ENCODE results near the gene ADARB2. TPM values are rescaled to one million over a fixed set of nuclear protein-coding genes. Genes with fewer than 3 reads are reported as not detected.

The ADARB2 gene
- total and polyA plus RNA-seq, 2 donors (not counting 1 experiment from before 2014, with no cell fraction given), result not detected

GRCh38 chr10:1667392-1667791 lies 69.9 kb downstream of the ADARB2 start:
- H4K20me1 ChIP-seq (ENCODE audit: control insufficient read depth, extremely low read depth, insufficient read depth, low read length), result no peaks in the 10 kb centered on the region
- no peak overlapping the region for H2AFZ ChIP-seq (ENCODE audit: low read length)
- H3K27ac ChIP-seq (ENCODE audit: insufficient read depth, low read length), result no peak overlapping the region
- H3K27me3 ChIP-seq (ENCODE audit: control insufficient read depth, insufficient read depth, low read length), result no peaks in the 10 kb centered on the region
- DNase-seq (ENCODE audit: low read depth in 2 of 2), result no peak
- no peak overlapping the region for H3K4me3 ChIP-seq (replicated peaks in 1 of 4; ENCODE audit: control extremely low read depth in 1 of 4, insufficient read depth in 1 of 4, low read depth in 3 of 4, low read length in 4 of 4)
- TF ChIP-seq, protein P1, sequence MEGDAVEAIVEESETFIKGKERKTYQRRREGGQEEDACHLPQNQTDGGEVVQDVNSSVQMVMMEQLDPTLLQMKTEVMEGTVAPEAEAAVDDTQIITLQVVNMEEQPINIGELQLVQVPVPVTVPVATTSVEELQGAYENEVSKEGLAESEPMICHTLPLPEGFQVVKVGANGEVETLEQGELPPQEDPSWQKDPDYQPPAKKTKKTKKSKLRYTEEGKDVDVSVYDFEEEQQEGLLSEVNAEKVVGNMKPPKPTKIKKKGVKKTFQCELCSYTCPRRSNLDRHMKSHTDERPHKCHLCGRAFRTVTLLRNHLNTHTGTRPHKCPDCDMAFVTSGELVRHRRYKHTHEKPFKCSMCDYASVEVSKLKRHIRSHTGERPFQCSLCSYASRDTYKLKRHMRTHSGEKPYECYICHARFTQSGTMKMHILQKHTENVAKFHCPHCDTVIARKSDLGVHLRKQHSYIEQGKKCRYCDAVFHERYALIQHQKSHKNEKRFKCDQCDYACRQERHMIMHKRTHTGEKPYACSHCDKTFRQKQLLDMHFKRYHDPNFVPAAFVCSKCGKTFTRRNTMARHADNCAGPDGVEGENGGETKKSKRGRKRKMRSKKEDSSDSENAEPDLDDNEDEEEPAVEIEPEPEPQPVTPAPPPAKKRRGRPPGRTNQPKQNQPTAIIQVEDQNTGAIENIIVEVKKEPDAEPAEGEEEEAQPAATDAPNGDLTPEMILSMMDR (conservative IDR thresholded peaks at IDR 0.05 in 1 of 2, IDR thresholded peaks at IDR 0.05 in 1 of 2; ENCODE audit: low read depth in 1 of 2, low read length in 2 of 2), result no peak
- H3K9ac ChIP-seq (ENCODE audit: insufficient read depth, low read length), result no peak overlapping the region
- H3K4me1 ChIP-seq (ENCODE audit: control insufficient read depth, extremely low read depth, insufficient read depth, low read length), result no peaks in the 10 kb centered on the region
- H3K36me3 ChIP-seq (ENCODE audit: control insufficient read depth, insufficient read depth, low read length), result no peaks in the 10 kb centered on the region
- no peaks in the 10 kb centered on the region for H3K79me2 ChIP-seq (ENCODE audit: control insufficient read depth, insufficient read depth, low read length)
- H3K9me3 ChIP-seq (ENCODE audit: control insufficient read depth, insufficient read depth, low read depth, low read length), result no peaks in the 10 kb centered on the region
- H3K4me2 ChIP-seq (ENCODE audit: extremely low read depth, insufficient read depth, low read length), result no peak overlapping the region

DNA sequence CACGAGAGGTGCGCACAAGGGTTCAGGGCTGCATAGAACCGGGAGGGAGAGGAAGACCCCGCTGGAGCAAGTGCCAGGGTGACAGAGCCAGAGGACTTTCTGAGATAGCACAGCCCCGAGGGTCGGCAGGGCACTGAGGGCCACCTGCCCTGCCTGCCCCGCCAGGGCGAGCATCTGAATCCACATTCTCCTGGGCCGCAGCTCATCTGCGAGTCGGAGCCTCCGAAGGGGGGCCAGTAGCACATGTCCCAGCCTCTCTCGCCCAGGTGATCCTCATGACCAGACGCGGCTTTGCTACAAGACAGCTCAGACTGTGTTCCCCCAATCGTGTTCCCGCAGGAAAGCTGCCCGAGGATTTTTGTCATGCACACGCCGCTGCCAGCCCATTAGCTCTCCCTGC lies 71.2 kb downstream of the ADARB2 start:
- Histone ChIP-seq H3K27ac (ENCODE audit: insufficient read depth, low read length) (no peak overlapping the region), H3K4me3 (replicated peaks in 1 of 4; ENCODE audit: control extremely low read depth in 1 of 4, insufficient read depth in 1 of 4, low read depth in 3 of 4, low read length in 4 of 4) (no peak overlapping the region), H3K79me2 (ENCODE audit: control insufficient read depth, insufficient read depth, low read length) (no peaks in the 10 kb centered on the region), H4K20me1 (ENCODE audit: control insufficient read depth, extremely low read depth, insufficient read depth, low read length) (no peaks in the 10 kb centered on the region), H3K36me3 (ENCODE audit: control insufficient read depth, insufficient read depth, low read length) (no peaks in the 10 kb centered on the region), H3K4me1 (ENCODE audit: control insufficient read depth, extremely low read depth, insufficient read depth, low read length) (no peaks in the 10 kb centered on the region), H3K4me2 (ENCODE audit: extremely low read depth, insufficient read depth, low read length) (no peak overlapping the region), H3K9ac (ENCODE audit: insufficient read depth, low read length) (no peak overlapping the region), H2AFZ (ENCODE audit: low read length) (no peak overlapping the region), H3K9me3 (ENCODE audit: control insufficient read depth, insufficient read depth, low read depth, low read length) (no peaks in the 10 kb centered on the region), H3K27me3 (ENCODE audit: control insufficient read depth, insufficient read depth, low read length) (no peaks in the 10 kb centered on the region)
- no peak for TF ChIP-seq EZH2 (IDR thresholded peaks at IDR 0.05; ENCODE audit: low read length, missing control alignments)
- TF ChIP-seq, protein P1 (conservative IDR thresholded peaks at IDR 0.05 in 1 of 2, IDR thresholded peaks at IDR 0.05 in 1 of 2; ENCODE audit: low read depth in 1 of 2, low read length in 2 of 2), result no peak
- no peak for DNase-seq (ENCODE audit: low read depth in 2 of 2)

- H3K9ac ChIP-seq (ENCODE audit: insufficient read depth, low read length), result no peak overlapping the region
- H3K36me3 ChIP-seq (ENCODE audit: control insufficient read depth, insufficient read depth, low read length), result no peaks in the 10 kb centered on the region
- no peaks in the 10 kb centered on the region for H4K20me1 ChIP-seq (ENCODE audit: control insufficient read depth, extremely low read depth, insufficient read depth, low read length)
- H3K79me2 ChIP-seq (ENCODE audit: control insufficient read depth, insufficient read depth, low read length), result no peaks in the 10 kb centered on the region
- no peaks in the 10 kb centered on the region for H3K9me3 ChIP-seq (ENCODE audit: control insufficient read depth, insufficient read depth, low read depth, low read length)
- H2AFZ ChIP-seq (ENCODE audit: low read length), result no peak overlapping the region
- H3K4me3 ChIP-seq (replicated peaks in 1 of 4; ENCODE audit: control extremely low read depth in 1 of 4, insufficient read depth in 1 of 4, low read depth in 3 of 4, low read length in 4 of 4), result no peak overlapping the region
- no peaks in the 10 kb centered on the region for H3K27me3 ChIP-seq (ENCODE audit: control insufficient read depth, insufficient read depth, low read length)
- H3K27ac ChIP-seq (ENCODE audit: insufficient read depth, low read length), result no peak overlapping the region
- H3K4me2 ChIP-seq (ENCODE audit: extremely low read depth, insufficient read depth, low read length), result no peak overlapping the region
- H3K4me1 ChIP-seq (ENCODE audit: control insufficient read depth, extremely low read depth, insufficient read depth, low read length), result no peaks in the 10 kb centered on the region
- TF ChIP-seq EZH2 (IDR thresholded peaks at IDR 0.05; ENCODE audit: low read length, missing control alignments), result no peak
- TF ChIP-seq, protein P1 (conservative IDR thresholded peaks at IDR 0.05 in 1 of 2, IDR thresholded peaks at IDR 0.05 in 1 of 2; ENCODE audit: low read depth in 1 of 2, low read length in 2 of 2), result no peak
- DNase-seq (ENCODE audit: low read depth in 2 of 2), result no peak
Measured at GRCh38 chr10:1665681-1666080, 71.6 kb downstream of the ADARB2 start.
